NCI-H1694 (cell line): ENCODE measurements around the gene ADRA2C.
"Not testable (repeated sequence)": the region's sequence is repeated elsewhere in the genome, so short reads cannot be mapped to it uniquely, and the experiment has no call there.

Experiments
- DNase-seq: peaks from one replicate; lab custom pipeline; 2025; lab: John Stamatoyannopoulos, UW

ADRA2C gene

GRCh38 chr4:3813151-3814052, 47.2 kb downstream of the ADRA2C start:
- no peak for DNase-seq

GRCh38 chr4:3814053-3814570, 47.9 kb downstream of the ADRA2C start:
- DNase-seq, result no peak

- DNase-seq, result not testable (repeated sequence)
Observed at GRCh38 chr4:3814838-3815237, 48.7 kb downstream of the ADRA2C start.

GRCh38 chr4:3816256-3816825, 50.2 kb downstream of the ADRA2C start:
- no peak for DNase-seq

DNA sequence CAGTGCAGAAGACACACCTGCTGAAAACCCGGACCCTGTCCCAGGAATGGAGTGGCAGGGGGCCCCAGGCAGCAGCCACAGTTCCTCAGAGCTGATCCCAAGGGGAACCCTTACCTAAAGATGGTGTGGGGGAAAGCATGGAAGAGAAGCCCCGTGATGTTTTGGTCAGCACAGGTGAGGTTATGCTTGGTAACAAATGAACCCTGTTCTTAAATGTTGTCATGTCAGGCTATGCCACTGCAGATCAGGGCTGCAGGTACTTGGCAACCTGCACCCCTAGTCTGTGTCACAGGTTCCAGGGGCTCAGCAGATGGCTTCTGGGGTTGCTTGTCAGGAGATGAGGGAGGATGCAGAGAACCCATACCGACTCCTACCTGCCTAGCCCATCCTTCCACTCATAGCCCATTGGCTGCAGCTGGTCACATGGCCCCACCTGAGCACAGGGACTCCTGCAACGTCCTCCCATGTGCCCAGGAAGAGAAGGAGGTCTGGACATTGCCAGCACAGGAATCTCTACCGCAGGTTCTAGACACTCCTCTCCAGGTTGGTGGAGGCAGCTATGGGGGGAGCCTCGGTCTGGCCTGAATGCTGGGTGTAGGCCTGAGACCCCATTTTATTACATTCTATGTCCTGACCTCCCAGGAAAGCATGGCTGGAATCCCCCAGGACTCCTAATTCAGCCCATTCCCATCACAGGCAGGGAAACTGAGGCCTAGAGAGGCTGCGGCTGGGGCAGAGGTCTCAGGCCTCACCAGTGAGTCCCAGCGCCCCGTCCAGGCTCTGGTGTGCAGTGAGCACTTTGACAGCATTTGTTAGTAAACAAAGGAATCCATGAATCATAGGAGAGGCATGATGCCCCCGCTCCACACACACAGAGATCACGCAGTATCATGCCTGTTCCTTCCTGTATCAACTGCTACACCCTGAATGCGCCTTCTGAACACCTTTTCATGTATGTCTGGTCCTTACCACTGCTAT, 51.1 kb downstream of the ADRA2C start:
- DNase-seq, result no peak
